H9 (cell line): Measurements from ENCODE around the gene GNLY. TPM values are rescaled to one million over a fixed set of nuclear protein-coding genes. Genes with fewer than 3 reads are reported as not detected.

Experiments
- DNase-seq: peaks from one replicate; pipeline ENCODE4 v3.0.0-alpha.2; 2017
- H2AFZ ChIP-seq: one replicate; pipeline ENCODE4 v1.6.1; 2013; ENCODE audit warnings: mild to moderate bottlenecking, low read length, control low read depth, moderate library complexity
- H2AK5ac ChIP-seq: 2 replicates; pipeline ENCODE4 v1.6.1; 2013; ENCODE audit warnings: low read length, control low read depth, mixed read lengths; ENCODE audit not compliant: insufficient read length
- H2BK120ac ChIP-seq: one replicate; pipeline ENCODE4 v1.6.1; 2013; ENCODE audit warnings: low read depth, mild to moderate bottlenecking, low read length, control low read depth, inconsistent platforms; ENCODE audit not compliant: poor library complexity, severe bottlenecking
- H2BK12ac ChIP-seq: 2 replicates; pipeline ENCODE4 v1.6.1; 2013; ENCODE audit warnings: low read length, control low read depth, mixed read lengths, low read depth; ENCODE audit not compliant: insufficient read length
- H2BK15ac ChIP-seq: 2 replicates; pipeline ENCODE4 v1.6.1; 2013; ENCODE audit warnings: low read depth, low read length, control low read depth
- H2BK20ac ChIP-seq: one replicate; pipeline ENCODE4 v1.6.1; 2013; ENCODE audit warnings: low read depth, mild to moderate bottlenecking, low read length, control low read depth, inconsistent platforms; ENCODE audit not compliant: poor library complexity, severe bottlenecking
- H2BK5ac ChIP-seq: 2 replicates; pipeline ENCODE4 v1.6.1; 2013; ENCODE audit warnings: low read length, control low read depth, mixed read lengths; ENCODE audit not compliant: insufficient read length
- H3K14ac ChIP-seq: 2 replicates; pipeline ENCODE4 v1.6.1; 2013; ENCODE audit warnings: low read length, control low read depth; ENCODE audit not compliant: insufficient read depth
- H3K18ac ChIP-seq: 2 replicates; pipeline ENCODE4 v1.6.1; 2013; ENCODE audit warnings: low read depth, mild to moderate bottlenecking, mixed read lengths, low read length, control low read depth; ENCODE audit not compliant: insufficient read length
- H3K23ac ChIP-seq: 2 replicates; pipeline ENCODE4 v1.6.1; 2013; ENCODE audit warnings: low read length, control low read depth, mixed read lengths, low read depth; ENCODE audit not compliant: insufficient read length
- H3K23me2 ChIP-seq: 2 replicates; pipeline ENCODE4 v1.6.1; 2013; ENCODE audit warnings: low read depth, mild to moderate bottlenecking, mixed read lengths, low read length, control low read depth; ENCODE audit not compliant: insufficient read length, poor library complexity, severe bottlenecking
- H3K27ac ChIP-seq: 2 replicates; pipeline ENCODE4 v1.5.1; 2013; ENCODE audit warnings: low read length, control low read depth, mixed read lengths, low read depth; ENCODE audit not compliant: insufficient read length
- H3K27me3 ChIP-seq: 2 replicates; pipeline ENCODE4 v1.6.1; 2013; ENCODE audit warnings: low read length, control low read depth, inconsistent platforms; ENCODE audit not compliant: insufficient read depth
- H3K4ac ChIP-seq: 2 replicates; pipeline ENCODE4 v1.6.1; 2013; ENCODE audit warnings: low read depth, mild to moderate bottlenecking, control low read depth, inconsistent platforms, low read length, moderate library complexity
- H3K4me1 ChIP-seq: 2 replicates; pipeline ENCODE4 v1.6.1; 2013; ENCODE audit warnings: low read length, control low read depth, inconsistent platforms; ENCODE audit not compliant: insufficient read depth
- H3K4me2 ChIP-seq: 2 replicates; pipeline ENCODE4 v1.6.1; 2013; ENCODE audit warnings: low read length, control low read depth, mixed read lengths; ENCODE audit not compliant: insufficient read length, insufficient read depth
- H3K56ac ChIP-seq: 2 replicates; pipeline ENCODE4 v1.6.1; 2013; ENCODE audit warnings: low read depth, mild to moderate bottlenecking, mixed read lengths, low read length, control low read depth; ENCODE audit not compliant: insufficient read length
- H3K79me1 ChIP-seq: 2 replicates; pipeline ENCODE4 v1.6.1; 2013; ENCODE audit warnings: low read depth, mild to moderate bottlenecking, moderate library complexity, low read length, control low read depth, inconsistent platforms; ENCODE audit not compliant: insufficient read depth, poor library complexity, severe bottlenecking
- H3K79me2 ChIP-seq: 2 replicates; pipeline ENCODE4 v1.6.1; 2013; ENCODE audit warnings: low read length, control low read depth, inconsistent platforms; ENCODE audit not compliant: insufficient read depth
- H3K9ac ChIP-seq: 2 replicates; pipeline ENCODE4 v1.6.1; 2013; ENCODE audit warnings: low read length, control low read depth, mixed read lengths; ENCODE audit not compliant: insufficient read length; ENCODE audit errors: extremely low read depth
- H3K9me3 ChIP-seq: one replicate; pipeline ENCODE4 v1.6.1; 2013; ENCODE audit warnings: low read depth, low read length, inconsistent platforms; ENCODE audit not compliant: control insufficient read depth
- H3T11ph ChIP-seq: one replicate; pipeline ENCODE4 v1.6.1; 2013; ENCODE audit warnings: mild to moderate bottlenecking, low read length, control low read depth, inconsistent platforms
- H4K20me1 ChIP-seq: one replicate; pipeline ENCODE4 v1.6.1; 2013; ENCODE audit not compliant: control insufficient read depth, insufficient read length, insufficient read depth
- H4K5ac ChIP-seq: 2 replicates; pipeline ENCODE4 v1.6.1; 2013; ENCODE audit warnings: low read depth, mild to moderate bottlenecking, mixed read lengths, low read length, control low read depth; ENCODE audit not compliant: insufficient read length
- H4K8ac ChIP-seq: replicated peaks from 2 replicates; pipeline ENCODE4 v1.6.1; 2013; ENCODE audit warnings: low read length, control low read depth, mixed read lengths, low read depth; ENCODE audit not compliant: insufficient read length
- H4K91ac ChIP-seq: 2 replicates; pipeline ENCODE4 v1.6.1; 2013; ENCODE audit warnings: low read depth, mild to moderate bottlenecking, moderate library complexity, mixed read lengths, low read length, control low read depth; ENCODE audit not compliant: insufficient read length
- H3K27ac Mint-ChIP-seq, 3 experiments: 2 replicates in 2 of 3; 3 replicates in 1 of 3; pipeline ENCODE4 v1.8.0; 2020 to 2021; ENCODE audit warnings: mixed read lengths in 3 of 3, mild to moderate bottlenecking in 1 of 3, moderate library complexity in 1 of 3
- H3K27me3 Mint-ChIP-seq: 2 replicates; pipeline ENCODE4 v1.8.0; 2021; ENCODE audit warnings: low read depth, mild to moderate bottlenecking, moderate library complexity, mixed read lengths
- H3K36me3 Mint-ChIP-seq, 3 experiments: 2 replicates in 2 of 3; 3 replicates in 1 of 3; pipeline ENCODE4 v1.8.0; 2020 to 2021; ENCODE audit warnings: low read depth in 3 of 3, mixed read lengths in 3 of 3; ENCODE audit not compliant: insufficient read depth in 1 of 3
- H3K4me1 Mint-ChIP-seq, 2 experiments: 2 replicates each; pipeline ENCODE4 v1.8.0; 2020; ENCODE audit warnings: mixed read lengths in 2 of 2
- H3K4me3 Mint-ChIP-seq, 2 experiments: 2 replicates in 1 of 2; 3 replicates in 1 of 2; pipeline ENCODE4 v1.8.0; 2020 to 2021; ENCODE audit warnings: mild to moderate bottlenecking in 2 of 2, mixed read lengths in 2 of 2, moderate library complexity in 1 of 2
- H3K9me3 Mint-ChIP-seq, 2 experiments: 2 replicates in 1 of 2; 3 replicates in 1 of 2; pipeline ENCODE4 v1.8.0; 2020; ENCODE audit warnings: mild to moderate bottlenecking in 2 of 2, mixed read lengths in 2 of 2, moderate library complexity in 1 of 2
- WGBS: extraction: QIAGEN DNeasy Blood & Tissue Kit; methylation state at CpG from one replicate; pipeline ENCODE4 v1.1.7; 2013; ENCODE audit warnings: missing lambda C conversion rate, low lambda C conversion rate, mixed read lengths; ENCODE audit not compliant: insufficient read length; ENCODE audit errors: extremely low coverage; 5-methylcytosine and 5-hydroxymethylcytosine counted together
- total RNA-seq: library from RNA; stranded (reverse); gene quantifications from 2 replicates; pipeline ENCODE4 v1.2.1, GENCODE V29; 2021
- TF ChIP-seq, protein P1 (sequence below): fragments of 200-600 bp; sonication (generic); conservative IDR thresholded peaks from 3 replicates; pipeline ENCODE4 v1.8.0; 2021; ENCODE audit warnings: antibody characterized with exemption, mild to moderate bottlenecking

GNLY gene
- total RNA-seq, 1 experiment from 2014 or later, result not detected

DNA sequence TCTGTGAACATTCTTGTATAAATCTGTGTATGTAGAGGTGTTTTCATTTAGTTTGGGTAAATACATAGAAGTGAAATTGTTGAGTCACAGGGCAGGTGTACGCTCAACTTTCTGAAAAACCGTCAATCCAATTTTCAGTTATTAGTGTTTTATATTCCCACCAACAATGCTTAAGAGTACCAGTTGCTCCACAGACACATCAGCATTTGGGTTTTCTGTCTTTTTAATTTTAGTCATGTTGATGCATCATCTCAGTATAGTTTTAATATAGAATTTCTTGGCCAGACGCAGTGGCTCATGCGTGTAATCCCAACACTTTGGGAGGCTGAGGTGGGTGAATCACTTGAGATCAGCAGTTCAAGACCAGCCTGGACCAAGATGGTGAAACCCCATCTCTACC is 3.2 kb upstream of the GNLY start:
- Histone ChIP-seq H3K56ac (no peak overlapping the region), H3K27me3 (no peaks in the 10 kb centered on the region), H3K79me2 (no peaks in the 10 kb centered on the region), H3K9me3 (no peaks in the 10 kb centered on the region), H3K4me1 (no peaks in the 10 kb centered on the region), H3K27ac (no peak overlapping the region), H3T11ph (no peak overlapping the region), H3K9ac (no peak overlapping the region), H2AK5ac (no peak overlapping the region), H2BK5ac (no peak overlapping the region), H3K18ac (no peak overlapping the region), H3K4ac (no peak overlapping the region), H3K79me1 (no peaks in the 10 kb centered on the region), H2BK120ac (no peak overlapping the region), H4K8ac (no peak overlapping the region), H3K23ac (no peak overlapping the region), H3K14ac (no peak overlapping the region), H4K5ac (no peak overlapping the region), H3K4me2 (no peak overlapping the region), H4K20me1 (no peaks in the 10 kb centered on the region), H2BK12ac (no peak overlapping the region), H4K91ac (no peak overlapping the region), H3K23me2 (no peaks in the 10 kb centered on the region), H2BK20ac (no peak overlapping the region), H2BK15ac (no peak overlapping the region), H2AFZ (no peak overlapping the region)
- Mint-ChIP-seq H3K27me3 (peaks cover 18% of the 10 kb centered on the region), H3K4me3 (no peak overlapping the region), H3K27ac (no peak overlapping the region), H3K36me3 (no peaks in the 10 kb centered on the region), H3K9me3 (no peaks in the 10 kb centered on the region), H3K4me1 (peaks cover 4 to 7% of the 10 kb centered on the region in 2 experiments)
- DNase-seq, result no peak
- no CpG with 5 or more reads among the region's 4 CpGs for WGBS
- TF ChIP-seq, protein P1, sequence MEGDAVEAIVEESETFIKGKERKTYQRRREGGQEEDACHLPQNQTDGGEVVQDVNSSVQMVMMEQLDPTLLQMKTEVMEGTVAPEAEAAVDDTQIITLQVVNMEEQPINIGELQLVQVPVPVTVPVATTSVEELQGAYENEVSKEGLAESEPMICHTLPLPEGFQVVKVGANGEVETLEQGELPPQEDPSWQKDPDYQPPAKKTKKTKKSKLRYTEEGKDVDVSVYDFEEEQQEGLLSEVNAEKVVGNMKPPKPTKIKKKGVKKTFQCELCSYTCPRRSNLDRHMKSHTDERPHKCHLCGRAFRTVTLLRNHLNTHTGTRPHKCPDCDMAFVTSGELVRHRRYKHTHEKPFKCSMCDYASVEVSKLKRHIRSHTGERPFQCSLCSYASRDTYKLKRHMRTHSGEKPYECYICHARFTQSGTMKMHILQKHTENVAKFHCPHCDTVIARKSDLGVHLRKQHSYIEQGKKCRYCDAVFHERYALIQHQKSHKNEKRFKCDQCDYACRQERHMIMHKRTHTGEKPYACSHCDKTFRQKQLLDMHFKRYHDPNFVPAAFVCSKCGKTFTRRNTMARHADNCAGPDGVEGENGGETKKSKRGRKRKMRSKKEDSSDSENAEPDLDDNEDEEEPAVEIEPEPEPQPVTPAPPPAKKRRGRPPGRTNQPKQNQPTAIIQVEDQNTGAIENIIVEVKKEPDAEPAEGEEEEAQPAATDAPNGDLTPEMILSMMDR, result no peak
